ENCODE data around the gene JPT1. TPM values are rescaled to one million over a fixed set of nuclear protein-coding genes. Genes with fewer than 3 reads are reported as not detected.

Gene JPT1
- total and polyA plus RNA-seq, 4 donors: 35.1 to 140 (median 97.1) TPM

DNA sequence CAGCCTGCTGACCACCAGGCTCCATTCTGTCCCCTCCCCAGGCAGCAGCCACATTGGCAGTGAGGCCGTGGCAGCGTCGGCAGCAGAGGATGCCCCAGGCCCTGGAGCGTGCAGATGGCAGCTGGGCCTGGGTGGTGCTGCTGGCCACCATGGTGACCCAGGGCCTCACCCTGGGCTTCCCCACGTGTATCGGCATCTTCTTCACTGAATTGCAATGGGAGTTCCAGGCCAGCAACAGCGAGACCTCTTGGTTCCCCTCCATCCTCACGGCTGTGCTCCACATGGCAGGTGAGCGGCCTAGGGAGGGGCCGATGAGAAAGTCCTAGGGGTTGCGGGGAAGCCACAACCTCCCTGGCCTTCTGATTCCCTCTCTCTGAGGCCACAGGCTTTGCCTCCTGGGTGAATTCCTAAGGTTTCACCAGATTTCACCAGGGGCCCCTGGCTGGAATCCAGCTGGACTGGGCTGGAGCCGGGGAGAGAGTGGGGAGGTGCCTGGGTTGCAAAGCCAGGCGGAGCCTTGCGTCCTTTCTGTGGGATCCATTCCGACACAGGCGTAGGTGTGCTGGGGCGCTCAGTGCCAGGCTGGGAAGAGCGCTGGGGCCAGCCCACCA is 60.7 kb downstream of the JPT1 start:
- Histone ChIP-seq H3K9ac (ENCODE audit: insufficient read depth in 1 of 2, low read length in 2 of 2) (no peak overlapping the region), H3K27ac (ENCODE audit: low read depth in 1 of 2, low read length in 1 of 2) (peak overlapping the region in 1 of 2 donors; percentile 82), H3K27me3 (ENCODE audit: control insufficient read depth in 3 of 3, insufficient read depth in 3 of 3, low read length in 2 of 3) (no peaks in the 10 kb centered on the region), H3K4me3 (no peak overlapping the region), H3K9me3 (ENCODE audit: control insufficient read depth in 4 of 4, insufficient read depth in 3 of 4, low read length in 3 of 4) (no peaks in the 10 kb centered on the region), H3K36me3 (ENCODE audit: control insufficient read depth in 4 of 4, insufficient read depth in 4 of 4, low read length in 4 of 4) (peaks cover 0 to 7% (median 5%) of the 10 kb centered on the region in 4 donors), H3K4me1 (ENCODE audit: control insufficient read depth in 5 of 5, insufficient read depth in 5 of 5, low read length in 5 of 5) (peaks cover 0 to 38% (median 23%) of the 10 kb centered on the region in 5 donors)
- TF ChIP-seq CTCF (IDR thresholded peaks at IDR 0.05; ENCODE audit: control extremely low read depth, extremely low read depth): no peak
- no peak for DNase-seq
- ATAC-seq (ENCODE audit: insufficient read depth, low FRiP score): no peak
- WGBS, 2 donors: 79 to 92% methylated on average over 18 of the region's 18 CpGs

DNA sequence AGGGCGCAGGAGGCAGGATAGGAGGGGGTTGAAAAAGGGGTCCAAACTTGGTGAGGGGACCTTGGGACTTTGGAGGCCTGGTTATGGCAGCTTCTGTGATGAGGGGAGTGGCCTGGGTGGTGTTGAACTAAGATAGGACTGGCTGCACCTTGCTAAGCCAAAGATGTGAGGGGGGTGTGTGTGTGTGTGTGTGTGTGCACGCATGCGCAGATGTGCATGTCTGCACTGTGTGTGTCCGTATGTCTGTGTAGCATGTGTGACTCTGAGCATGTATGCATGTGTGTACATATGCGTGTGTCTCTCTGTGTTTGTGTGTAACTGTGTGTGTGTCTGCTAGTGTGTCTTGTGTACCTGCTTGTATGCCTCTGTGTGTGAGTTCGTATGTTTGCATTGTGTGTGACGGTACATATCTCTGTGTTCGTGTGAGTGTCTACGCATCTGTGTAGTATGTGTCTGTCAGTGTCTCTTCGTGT is 62.4 kb downstream of the JPT1 start:
- H3K4me1 ChIP-seq (ENCODE audit: control insufficient read depth in 5 of 5, insufficient read depth in 5 of 5, low read length in 5 of 5): peaks cover 0 to 50% (median 23%) of the 10 kb centered on the region in 5 donors

DNA sequence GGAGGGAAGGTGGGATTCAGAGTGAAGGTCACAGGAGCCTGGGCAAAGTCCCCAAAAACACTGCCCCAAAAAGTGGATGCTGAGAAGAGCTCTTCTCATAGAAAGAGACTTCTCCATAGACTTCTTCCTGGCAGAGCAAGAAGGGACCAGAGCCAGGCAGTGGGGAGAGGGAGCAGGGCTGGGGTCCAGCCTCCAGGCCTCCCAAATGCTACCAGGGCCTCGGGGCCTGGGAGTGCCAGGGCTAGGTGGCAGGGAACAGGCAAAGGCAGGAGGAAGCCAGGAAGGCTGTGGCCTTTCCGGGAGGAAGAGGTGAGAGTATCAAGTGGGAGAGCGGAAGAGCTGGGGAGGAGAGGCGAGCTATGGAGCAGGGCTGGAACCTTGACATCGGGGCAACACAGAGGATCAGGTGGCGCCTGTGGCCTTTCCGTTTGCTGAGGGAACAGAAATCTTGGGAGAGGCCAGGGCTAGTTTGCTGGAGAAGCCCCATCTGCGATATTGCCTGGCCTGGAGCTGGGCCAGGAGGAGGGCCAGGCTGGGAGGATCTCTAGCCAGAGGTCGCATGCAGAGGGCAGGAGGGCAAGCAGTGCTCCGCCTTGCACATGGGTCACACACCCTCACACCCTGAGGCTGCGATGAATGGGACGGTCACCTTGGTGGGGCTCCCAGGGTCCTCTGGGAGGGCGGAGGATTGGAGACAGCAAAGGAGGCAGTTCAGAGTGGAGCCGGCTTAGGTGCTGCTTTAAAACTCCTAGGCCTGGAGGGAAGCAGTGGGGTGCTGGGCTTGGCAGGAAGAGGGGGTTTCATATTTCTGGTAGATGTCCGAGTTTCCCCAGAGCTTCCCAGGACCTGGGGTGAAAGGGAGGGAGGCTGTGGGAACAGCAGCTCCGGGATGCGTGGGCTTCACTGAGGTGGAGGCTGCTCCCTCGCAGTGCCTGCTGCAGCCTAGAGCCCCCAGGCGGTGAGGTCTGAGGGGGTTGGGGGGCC is 63.1 kb downstream of the JPT1 start:
- ATAC-seq (ENCODE audit: insufficient read depth, low FRiP score): no peak
- Histone ChIP-seq H3K9ac (ENCODE audit: insufficient read depth in 1 of 2, low read length in 2 of 2) (peak overlapping the region in 1 of 2 donors; percentile 16), H3K4me1 (ENCODE audit: control insufficient read depth in 5 of 5, insufficient read depth in 5 of 5, low read length in 5 of 5) (peaks cover 0 to 52% (median 23%) of the 10 kb centered on the region in 5 donors)

More for the DNA sequence above, 62.4 kb downstream of the JPT1 start:
- Histone ChIP-seq H3K9me3 (ENCODE audit: control insufficient read depth in 4 of 4, insufficient read depth in 3 of 4, low read length in 3 of 4) (no peaks in the 10 kb centered on the region), H3K4me3 (no peak overlapping the region), H3K27me3 (ENCODE audit: control insufficient read depth in 3 of 3, insufficient read depth in 3 of 3, low read length in 2 of 3) (no peaks in the 10 kb centered on the region), H3K9ac (ENCODE audit: insufficient read depth in 1 of 2, low read length in 2 of 2) (peak overlapping the region; percentile 16 to 36), H3K36me3 (ENCODE audit: control insufficient read depth in 4 of 4, insufficient read depth in 4 of 4, low read length in 4 of 4) (peaks cover 0 to 7% (median 0%) of the 10 kb centered on the region in 4 donors), H3K27ac (ENCODE audit: low read depth in 1 of 2, low read length in 1 of 2) (peak overlapping the region in 1 of 2 donors; percentile 82)
- DNase-seq (no peak), ATAC-seq (ENCODE audit: insufficient read depth, low FRiP score) (no peak)
- TF ChIP-seq CTCF (IDR thresholded peaks at IDR 0.05; ENCODE audit: control extremely low read depth, extremely low read depth): no peak
- 71 to 82% methylated on average over 10 of the region's 10 CpGs for WGBS, 2 donors

More for the DNA sequence above, 63.1 kb downstream of the JPT1 start:
- 45 to 71% methylated on average over 19 of the region's 19 CpGs for WGBS, 2 donors
- no peak for DNase-seq
- Histone ChIP-seq H3K27me3 (ENCODE audit: control insufficient read depth in 3 of 3, insufficient read depth in 3 of 3, low read length in 2 of 3) (no peaks in the 10 kb centered on the region), H3K9me3 (ENCODE audit: control insufficient read depth in 4 of 4, insufficient read depth in 3 of 4, low read length in 3 of 4) (no peaks in the 10 kb centered on the region), H3K36me3 (ENCODE audit: control insufficient read depth in 4 of 4, insufficient read depth in 4 of 4, low read length in 4 of 4) (peaks cover 0 to 7% (median 0%) of the 10 kb centered on the region in 4 donors), H3K4me3 (no peak overlapping the region), H3K27ac (ENCODE audit: low read depth in 1 of 2, low read length in 1 of 2) (peak overlapping the region; percentile 52 to 82)
- TF ChIP-seq CTCF (IDR thresholded peaks at IDR 0.05; ENCODE audit: control extremely low read depth, extremely low read depth): no peak

Data from lung (tissue), 12 donors.